Esophagus squamous epithelium (tissue), 5 donors: ENCODE data around the gene GUCY2D. TPM values are rescaled to one million over a fixed set of nuclear protein-coding genes. Genes with fewer than 3 reads are reported as not detected.

Experiments used
- DNase-seq: peaks from one replicate; lab custom pipeline; 2025; lab: John Stamatoyannopoulos, UW
- H3K27ac ChIP-seq, 4 donors: fragments of 200-600 bp; sonication (generic); one replicate each; pipeline ENCODE4 v1.5.1; 2016 to 2019; ENCODE audit warnings: mild to moderate bottlenecking in 1 of 4
- H3K27me3 ChIP-seq, 4 donors: fragments of 200-600 bp; sonication (generic); 1 replicate in 3 of 4; 2 replicates in 1 of 4; pipeline versions ENCODE4 v1.5.1 to v1.6.0; 2017 to 2021; ENCODE audit warnings: antibody characterized with exemption in 1 of 4
- H3K36me3 ChIP-seq, 3 donors: fragments of 200-600 bp; sonication (generic); one replicate each; pipeline ENCODE4 v1.5.1; 2016 to 2019
- H3K4me1 ChIP-seq, 3 donors: fragments of 200-600 bp; sonication (generic); one replicate each; pipeline ENCODE4 v1.5.1; 2017 to 2019
- H3K4me3 ChIP-seq, 4 donors: fragments of 200-600 bp; sonication (generic); 1 replicate in 3 of 4; 2 replicates in 1 of 4; pipeline ENCODE4 v1.5.1; 2016 to 2019; ENCODE audit warnings: mild to moderate bottlenecking in 2 of 4, moderate library complexity in 1 of 4
- H3K9me3 ChIP-seq, 3 donors: fragments of 200-600 bp; sonication (generic); one replicate each; pipeline ENCODE4 v1.5.1; 2016 to 2019
- POLR2A ChIP-seq, 4 donors: fragments of 450-650 bp; IDR thresholded peaks; one replicate each; pipeline ENCODE4 v1.6.1; 2017; ENCODE audit warnings: antibody characterized with exemption in 4 of 4, mild to moderate bottlenecking in 4 of 4, moderate library complexity in 3 of 4
- WGBS, 2 donors: methylation state at CpG; one replicate each; pipeline ENCODE4 v1.1.5; 2018; 5-methylcytosine and 5-hydroxymethylcytosine counted together
- intact Hi-C: fragments of 100-400 bp; cut with DNase I; formaldehyde crosslinking; loops from one replicate; pipeline ENCODE4 v1.15.0; 2022
- total RNA-seq, 4 donors: library from RNA; depleted of rRNA; stranded (reverse); fragments of >200 nt; gene quantifications; one replicate each; pipeline ENCODE4 v1.1.0, GENCODE V29; 2016
- TF ChIP-seq, protein P1 (sequence below), 6 experiments: fragments of 450-650 bp in 4 of 6; fragments of 200-600 bp in 2 of 6; sonication (generic) in 2 of 6; IDR thresholded peaks; one replicate each; pipeline ENCODE4 v1.5.1; 2016 to 2019; ENCODE audit warnings: antibody characterized with exemption in 6 of 6, mild to moderate bottlenecking in 4 of 6, moderate library complexity in 4 of 6
- donor health status: DM: yes; HTN: yes; CAD: no.

The GUCY2D gene
- total RNA-seq, 4 donors from 2014 or later, result not detected

DNA sequence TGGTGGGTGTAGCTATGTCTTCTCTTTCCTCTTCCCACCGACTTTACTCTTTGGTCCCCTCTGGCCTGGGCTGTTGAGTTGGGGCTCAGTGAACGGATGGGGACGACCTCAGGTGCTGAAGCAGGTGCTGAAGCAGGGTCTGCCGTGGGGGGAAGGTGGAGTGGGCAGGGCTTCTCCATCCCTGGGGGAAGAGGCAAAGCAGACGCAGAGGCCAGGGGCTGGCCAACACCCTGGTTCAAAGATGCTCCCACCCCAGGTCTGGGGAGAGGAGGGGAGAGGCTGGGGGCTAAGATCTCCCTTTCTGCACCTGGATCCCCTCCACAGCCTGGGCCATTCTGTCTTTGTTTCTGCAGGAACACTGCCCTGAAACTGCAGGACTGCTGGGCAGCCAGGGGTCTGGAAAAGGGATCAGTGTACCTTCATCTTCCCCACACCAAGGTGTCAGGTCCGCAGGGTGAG is 62.2 kb downstream of the GUCY2D start:
- Histone ChIP-seq H3K4me1 (peaks cover 4 to 49% (median 11%) of the 10 kb centered on the region in 3 donors), H3K36me3 (no peaks in the 10 kb centered on the region), H3K4me3 (no peak overlapping the region), H3K9me3 (no peaks in the 10 kb centered on the region), H3K27me3 (peaks cover 0 to 63% (median 13%) of the 10 kb centered on the region in 4 donors), H3K27ac (no peak overlapping the region)
- no peak for DNase-seq
- 28 to 50% methylated on average over 3 to 5 of the region's 6 CpGs for WGBS, 2 donors
- TF ChIP-seq POLR2A (IDR thresholded peaks at IDR 0.05), result no peak
- TF ChIP-seq, protein P1, sequence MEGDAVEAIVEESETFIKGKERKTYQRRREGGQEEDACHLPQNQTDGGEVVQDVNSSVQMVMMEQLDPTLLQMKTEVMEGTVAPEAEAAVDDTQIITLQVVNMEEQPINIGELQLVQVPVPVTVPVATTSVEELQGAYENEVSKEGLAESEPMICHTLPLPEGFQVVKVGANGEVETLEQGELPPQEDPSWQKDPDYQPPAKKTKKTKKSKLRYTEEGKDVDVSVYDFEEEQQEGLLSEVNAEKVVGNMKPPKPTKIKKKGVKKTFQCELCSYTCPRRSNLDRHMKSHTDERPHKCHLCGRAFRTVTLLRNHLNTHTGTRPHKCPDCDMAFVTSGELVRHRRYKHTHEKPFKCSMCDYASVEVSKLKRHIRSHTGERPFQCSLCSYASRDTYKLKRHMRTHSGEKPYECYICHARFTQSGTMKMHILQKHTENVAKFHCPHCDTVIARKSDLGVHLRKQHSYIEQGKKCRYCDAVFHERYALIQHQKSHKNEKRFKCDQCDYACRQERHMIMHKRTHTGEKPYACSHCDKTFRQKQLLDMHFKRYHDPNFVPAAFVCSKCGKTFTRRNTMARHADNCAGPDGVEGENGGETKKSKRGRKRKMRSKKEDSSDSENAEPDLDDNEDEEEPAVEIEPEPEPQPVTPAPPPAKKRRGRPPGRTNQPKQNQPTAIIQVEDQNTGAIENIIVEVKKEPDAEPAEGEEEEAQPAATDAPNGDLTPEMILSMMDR (IDR thresholded peaks at IDR 0.05), result no peak
- intact Hi-C loops, result no loop called here

- H3K4me1 ChIP-seq, result peaks cover 4 to 52% (median 14%) of the 10 kb centered on the region in 3 donors
- peak overlapping the region in 1 of 4 donors; percentile 29 for H3K27ac ChIP-seq
- DNase-seq, result no peak
- H3K27me3 ChIP-seq, result peaks cover 0 to 58% (median 6%) of the 10 kb centered on the region in 4 donors
- no peak for TF ChIP-seq POLR2A (IDR thresholded peaks at IDR 0.05)
- TF ChIP-seq, protein P1 (IDR thresholded peaks at IDR 0.05), result no peak
- intact Hi-C loops, result no loop called here
- H3K4me3 ChIP-seq, result no peak overlapping the region
- H3K36me3 ChIP-seq, result no peaks in the 10 kb centered on the region
- 54 to 70% methylated on average over 8 to 12 of the region's 15 CpGs for WGBS, 2 donors
- H3K9me3 ChIP-seq, result no peaks in the 10 kb centered on the region
These were observed 64.7 kb downstream of the GUCY2D start for GRCh38 chr17:8066841-8067775.

DNA sequence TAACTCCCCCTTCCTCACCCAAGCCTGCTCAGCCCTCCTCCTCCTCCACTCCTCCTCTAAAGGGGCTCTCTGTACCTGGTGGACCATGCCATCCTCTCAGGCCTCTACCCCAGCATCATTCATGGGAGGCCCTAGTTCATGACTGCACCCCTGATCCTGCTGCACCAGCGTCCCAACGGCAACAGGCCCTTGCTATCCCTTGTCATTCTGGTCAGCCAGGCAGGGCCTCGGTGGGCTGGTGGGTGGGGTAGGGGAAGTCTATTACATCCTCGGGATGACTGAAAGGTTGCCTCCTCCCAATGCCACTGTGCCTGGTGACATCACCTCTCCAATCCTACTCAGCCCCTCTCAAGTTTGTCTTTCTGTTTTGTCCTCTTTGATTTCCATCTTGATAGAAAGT is 65.4 kb downstream of the GUCY2D start:
- no peak for DNase-seq
- no peak overlapping the region for H3K4me3 ChIP-seq
- no peak overlapping the region for H3K27ac ChIP-seq
- H3K27me3 ChIP-seq, result peaks cover 0 to 58% (median 11%) of the 10 kb centered on the region in 4 donors
- TF ChIP-seq, protein P1 (IDR thresholded peaks at IDR 0.05), result no peak
- H3K9me3 ChIP-seq, result no peaks in the 10 kb centered on the region
- intact Hi-C loops, result no loop called here
- 67 to 81% methylated on average over 4 of the region's 4 CpGs for WGBS, 2 donors
- H3K36me3 ChIP-seq, result no peaks in the 10 kb centered on the region
- peaks cover 8 to 52% (median 16%) of the 10 kb centered on the region in 3 donors for H3K4me1 ChIP-seq

DNA sequence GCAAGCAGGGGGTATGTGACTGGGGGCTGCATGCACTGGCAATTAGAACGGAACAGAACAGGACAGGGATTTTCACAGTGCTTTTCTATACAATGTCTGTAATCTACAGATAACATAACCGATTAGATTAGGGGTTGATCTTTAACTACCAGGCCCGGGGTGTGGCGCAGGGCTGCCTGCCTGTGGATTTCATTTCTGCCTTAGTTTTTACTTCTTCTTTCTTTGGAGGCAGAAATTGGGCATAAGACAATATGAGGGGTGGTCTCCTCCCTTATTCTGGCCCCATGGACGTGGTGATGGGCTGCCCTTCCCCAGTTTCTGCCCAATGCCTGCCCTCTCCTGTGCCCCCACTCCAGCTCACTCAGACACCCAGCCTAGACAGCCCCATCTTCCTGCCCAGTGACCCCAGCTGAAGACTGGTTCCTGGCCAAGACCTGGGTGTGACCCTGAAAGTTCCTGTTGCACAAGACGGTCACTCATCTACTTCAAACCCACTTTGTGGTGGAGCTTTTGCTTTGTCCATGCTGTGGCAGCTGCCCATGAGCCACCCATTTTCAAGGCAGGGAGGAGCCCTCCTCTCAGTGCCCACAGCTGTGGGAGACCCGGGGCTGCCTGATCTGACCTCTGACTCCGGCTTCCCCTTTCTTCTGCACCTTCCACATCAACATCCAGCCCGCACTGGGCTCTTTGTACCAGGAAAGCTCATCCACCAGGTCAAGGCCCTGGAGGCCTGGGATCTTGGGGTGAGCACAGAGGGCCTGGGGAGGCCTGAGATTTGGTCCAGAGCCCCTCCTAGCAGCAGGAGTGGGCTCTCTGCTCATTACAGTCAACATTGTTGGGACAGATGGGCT is 66.5 kb downstream of the GUCY2D start:
- TF ChIP-seq, protein P1 (IDR thresholded peaks at IDR 0.05), result no peak
- TF ChIP-seq POLR2A (IDR thresholded peaks at IDR 0.05), result no peak
- Histone ChIP-seq H3K27me3 (peaks cover 0 to 58% (median 14%) of the 10 kb centered on the region in 4 donors), H3K9me3 (no peaks in the 10 kb centered on the region), H3K4me3 (no peak overlapping the region), H3K27ac (peak overlapping the region in 3 of 4 donors; percentile 19 to 67 (median 59)), H3K4me1 (peaks cover 17 to 54% (median 22%) of the 10 kb centered on the region in 3 donors), H3K36me3 (no peaks in the 10 kb centered on the region)
- intact Hi-C loops, result no loop called here
- 70 to 76% methylated on average over 7 to 9 of the region's 9 CpGs for WGBS, 2 donors
- no peak for DNase-seq
